Osteoblast (primary cell): ENCODE results near the gene ZNF761. TPM values are rescaled to one million over a fixed set of nuclear protein-coding genes. Genes with fewer than 3 reads are reported as not detected.
"Not testable (repeated sequence)": the region's sequence is repeated elsewhere in the genome, so short reads cannot be mapped to it uniquely, and the experiment has no call there.

Source experiments
- DNase-seq: peaks from one replicate; pipeline ENCODE4 v3.0.0; 2011; ENCODE audit warnings: low spot score, mixed read lengths; ENCODE audit not compliant: insufficient read length; ENCODE audit errors: missing footprints
- H2AFZ ChIP-seq: 2 replicates; pipeline ENCODE4 v1.6.0; 2011; ENCODE audit warnings: mild to moderate bottlenecking, low read length
- H3K27ac ChIP-seq: 2 replicates; pipeline ENCODE4 v1.5.1; 2011; ENCODE audit warnings: mild to moderate bottlenecking, low read depth, low read length, moderate library complexity
- H3K27me3 ChIP-seq: 2 replicates; pipeline ENCODE4 v1.6.0; 2012; ENCODE audit warnings: mild to moderate bottlenecking, control low read depth, inconsistent platforms, low read length, moderate library complexity; ENCODE audit not compliant: insufficient read depth
- H3K36me3 ChIP-seq: 2 replicates; pipeline ENCODE4 v1.5.1; 2011; ENCODE audit warnings: mild to moderate bottlenecking, low read length, control low read depth, moderate library complexity; ENCODE audit not compliant: insufficient read depth
- H3K4me1 ChIP-seq: 2 replicates; pipeline ENCODE4 v1.5.1; 2011; ENCODE audit warnings: mild to moderate bottlenecking, low read length, control low read depth, moderate library complexity; ENCODE audit not compliant: insufficient read depth
- H3K4me2 ChIP-seq: 2 replicates; pipeline ENCODE4 v1.6.0; 2011; ENCODE audit warnings: mild to moderate bottlenecking, low read length; ENCODE audit not compliant: insufficient read depth
- H3K4me3 ChIP-seq: fragments of 200-600 bp; sonication (generic); 3 replicates; pipeline ENCODE4 v1.5.1; 2012; ENCODE audit warnings: mild to moderate bottlenecking, low read length, inconsistent platforms; ENCODE audit not compliant: insufficient read depth
- H3K79me2 ChIP-seq: 2 replicates; pipeline ENCODE4 v1.6.0; 2012; ENCODE audit warnings: mild to moderate bottlenecking, low read length, control low read depth, inconsistent platforms; ENCODE audit not compliant: insufficient read depth
- H3K9me3 ChIP-seq: 2 replicates; pipeline ENCODE4 v1.5.1; 2011; ENCODE audit warnings: low read depth, low read length, control low read depth
- H4K20me1 ChIP-seq: 2 replicates; pipeline ENCODE4 v1.6.0; 2012; ENCODE audit warnings: mild to moderate bottlenecking, low read length, control low read depth; ENCODE audit not compliant: insufficient read depth
- CTCF ChIP-seq: IDR thresholded peaks from 2 replicates; pipeline ENCODE4 v1.5.1; 2011; ENCODE audit warnings: mild to moderate bottlenecking, low read depth, low read length, moderate library complexity; ENCODE audit errors: extremely low read depth
- total RNA-seq: library from RNA; depleted of rRNA; stranded (reverse); fragments of >200 nt; gene quantifications from 2 replicates; pipeline ENCODE4 v1.2.3, GENCODE V29; 2012

The ZNF761 gene
- total RNA-seq, 1 donor, result 13.0 TPM

- DNase-seq, result peak; percentile 66
- H3K4me2 ChIP-seq, result no peak overlapping the region
Measured at GRCh38 chr19:53463263-53463662, 31.5 kb downstream of the ZNF761 start.

GRCh38 chr19:53466726-53467484, 35.1 kb downstream of the ZNF761 start:
- Histone ChIP-seq H3K4me1 (peaks cover 3% of the 10 kb centered on the region), H3K79me2 (no peaks in the 10 kb centered on the region), H3K4me2 (peak overlapping the region; percentile 94), H3K9me3 (no peaks in the 10 kb centered on the region), H2AFZ (peak overlapping the region; percentile 91), H3K36me3 (no peaks in the 10 kb centered on the region), H3K4me3 (peak overlapping the region; percentile 94), H3K27ac (no peak overlapping the region), H3K27me3 (peaks cover 3% of the 10 kb centered on the region), H4K20me1 (no peaks in the 10 kb centered on the region)
- no peak for TF ChIP-seq CTCF
- peak; percentile 82 for DNase-seq

More at GRCh38 chr19:53463263-53463662, 31.5 kb downstream of the ZNF761 start:
- Histone ChIP-seq H3K79me2 (no peaks in the 10 kb centered on the region), H2AFZ (no peak overlapping the region), H3K4me3 (peak overlapping the region; percentile 7), H4K20me1 (no peaks in the 10 kb centered on the region), H3K9me3 (no peaks in the 10 kb centered on the region), H3K4me1 (peaks cover 1% of the 10 kb centered on the region), H3K27ac (no peak overlapping the region), H3K36me3 (no peaks in the 10 kb centered on the region), H3K27me3 (peaks cover 3% of the 10 kb centered on the region)
- TF ChIP-seq CTCF, result no peak

- Histone ChIP-seq H3K27me3 (peaks cover 3% of the 10 kb centered on the region), H3K4me1 (peaks cover 3% of the 10 kb centered on the region), H3K36me3 (no peaks in the 10 kb centered on the region), H4K20me1 (no peaks in the 10 kb centered on the region), H3K27ac (peak within 1 kb of the TSS; percentile 56), H2AFZ (peak within 1 kb of the TSS; percentile 99), H3K9me3 (no peaks in the 10 kb centered on the region), H3K4me3 (peak within 1 kb of the TSS; percentile 94), H3K4me2 (peak within 1 kb of the TSS; percentile 94), H3K79me2 (no peaks in the 10 kb centered on the region)
- DNase-seq, result peak; percentile 93
- TF ChIP-seq CTCF, result no peak
Measured at GRCh38 chr19:53467485-53468262, 35.9 kb downstream of the ZNF761 start, which contains the start of gene ZNF813. Gene ZNF813 (plus strand): TSS chr19:53467733. CDS start chr19:53483823, 16,090 bp downstream.

GRCh38 chr19:53468628-53469027, 36.8 kb downstream of the ZNF761 start:
- H3K27me3 ChIP-seq, H3K79me2 ChIP-seq, H2AFZ ChIP-seq, DNase-seq, H3K4me3 ChIP-seq, H3K4me1 ChIP-seq, H3K36me3 ChIP-seq, H3K27ac ChIP-seq, H4K20me1 ChIP-seq, H3K9me3 ChIP-seq: not testable (repeated sequence)
- H3K4me2 ChIP-seq, result peak overlapping the region; percentile 94
